ENCODE results near the gene SPOCK1.

- TF ChIP-seq MAX (IDR thresholded peaks at IDR 0.05) (no peak), YY1 (IDR thresholded peaks at IDR 0.05; ENCODE audit: extremely low read depth, insufficient replicate concordance, low read depth, low read length) (no peak), EGR1 (IDR thresholded peaks at IDR 0.05; ENCODE audit: low read depth) (no peak)
Measured at GRCh38 chr5:137054335-137054734, 444.8 kb downstream of the SPOCK1 start.

Measured in HCT116 (cell line).